Omental fat pad (tissue), 4 donors: ENCODE results near the gene LSM7. TPM values are rescaled to one million over a fixed set of nuclear protein-coding genes. Genes with fewer than 3 reads are reported as not detected.

Source experiments
- ATAC-seq: fragments of 150-250 bp; one replicate; pipeline ENCODE4 v1.9.1; 2016; ENCODE audit warnings: mild to moderate bottlenecking, moderate library complexity; ENCODE audit not compliant: low FRiP score
- DNase-seq: peaks from one replicate; pipeline ENCODE4 v3.0.0-alpha.2; 2019; ENCODE audit warnings: low spot score
- CTCF ChIP-seq, 3 donors: fragments of 450-650 bp; IDR thresholded peaks; one replicate each; pipeline ENCODE4 v1.5.1; 2016 to 2017; ENCODE audit warnings: antibody characterized with exemption in 3 of 3, mild to moderate bottlenecking in 3 of 3, moderate library complexity in 2 of 3
- total RNA-seq, 4 donors: library from RNA; depleted of rRNA; stranded (reverse); fragments of >200 nt; gene quantifications; one replicate each; pipeline ENCODE4 v1.1.0, GENCODE V29; 2016

LSM7 gene
- total RNA-seq, 4 donors from 2014 or later = 101 to 142 (median 115) TPM

DNA sequence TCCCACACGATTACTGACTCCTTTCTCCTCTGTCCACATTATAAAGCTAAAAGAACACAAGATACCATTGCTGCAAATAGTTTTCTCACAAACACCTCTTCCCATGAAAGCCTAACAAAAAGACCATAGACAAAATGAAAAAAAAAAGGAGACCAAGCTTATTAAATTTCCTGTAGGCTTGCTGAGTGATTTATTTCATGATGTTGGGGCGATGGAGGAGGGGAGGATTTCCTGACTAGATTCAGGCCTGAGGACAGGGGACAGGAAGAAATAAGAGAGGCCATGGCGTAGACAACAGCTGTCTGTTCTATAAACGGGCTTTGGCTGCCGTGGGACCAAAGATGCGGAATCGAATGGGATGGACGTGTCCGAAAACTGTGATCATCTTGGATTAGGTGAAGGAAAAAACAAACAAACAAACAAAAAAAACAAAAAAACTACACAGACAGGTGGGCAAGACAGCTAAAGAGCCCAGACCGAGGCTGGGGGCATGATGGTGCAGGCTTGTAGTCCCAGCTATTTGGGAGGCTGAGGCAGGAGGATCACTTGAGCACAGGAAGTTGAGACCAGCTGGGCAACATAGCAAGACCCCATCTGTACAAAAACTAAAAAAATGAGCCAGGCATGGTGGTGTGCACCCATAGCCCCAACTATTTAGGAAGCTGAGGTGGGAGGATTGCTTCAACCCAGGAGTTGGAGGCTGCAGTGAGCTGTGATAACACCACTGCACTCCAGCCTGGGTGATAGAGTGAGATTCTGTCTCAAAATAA lies 37.0 kb upstream of the LSM7 start:
- TF ChIP-seq CTCF (IDR thresholded peaks at IDR 0.05) = no peak
- ATAC-seq (no peak), DNase-seq (no peak)

- no peak for TF ChIP-seq CTCF (IDR thresholded peaks at IDR 0.05)
- no peak for ATAC-seq
- no peak for DNase-seq
These were observed 35.0 kb upstream of the LSM7 start for GRCh38 chr19:2363419-2363818.

DNA sequence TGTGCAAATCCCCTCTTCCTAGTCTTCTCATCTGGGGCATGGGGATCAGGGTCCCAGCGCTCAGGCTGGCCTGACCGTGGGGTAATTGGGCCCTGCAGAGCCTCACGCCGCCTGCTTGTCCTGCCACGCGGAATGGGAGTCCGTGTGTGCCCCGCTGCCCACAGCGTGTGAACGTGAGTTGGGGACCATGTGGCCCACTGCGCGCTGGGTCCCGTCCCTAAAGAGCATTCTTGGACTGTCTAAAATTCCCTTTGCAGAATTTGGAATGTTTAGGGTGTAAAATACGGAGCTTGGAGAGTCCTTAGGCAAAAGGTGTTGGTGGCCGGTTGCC lies 34.5 kb upstream of the LSM7 start:
- no peak for DNase-seq
- no peak for TF ChIP-seq CTCF (IDR thresholded peaks at IDR 0.05)
- ATAC-seq = no peak

GRCh38 chr19:2362046-2362969 lies 33.9 kb upstream of the LSM7 start:
- DNase-seq = no peak
- ATAC-seq = no peak
- no peak for TF ChIP-seq CTCF (IDR thresholded peaks at IDR 0.05)

- DNase-seq = no peak
These were observed 33.1 kb upstream of the LSM7 start for GRCh38 chr19:2361246-2362045.

GRCh38 chr19:2360833-2361232 lies 32.4 kb upstream of the LSM7 start:
- DNase-seq (no peak), ATAC-seq (no peak)
- TF ChIP-seq CTCF (IDR thresholded peaks at IDR 0.05) = no peak

More at GRCh38 chr19:2361246-2362045, 33.1 kb upstream of the LSM7 start:
- ATAC-seq = no peak
- no peak for TF ChIP-seq CTCF (IDR thresholded peaks at IDR 0.05)
